KMS-11 (cell line): ENCODE measurements around the gene NCKAP5.

Source experiments
- H2AFZ ChIP-seq: fragments of 200-600 bp; sonication (generic); 2 replicates; pipeline ENCODE4 v1.6.1; 2016; ENCODE audit warnings: antibody characterized with exemption, mixed run types, low read depth
- H3K27ac ChIP-seq: fragments of 200-600 bp; sonication (generic); 2 replicates; pipeline ENCODE4 v1.6.1; 2016; ENCODE audit warnings: mild to moderate bottlenecking, mixed run types
- H3K27me3 ChIP-seq: fragments of 200-600 bp; sonication (generic); 2 replicates; pipeline ENCODE4 v1.6.1; 2017; ENCODE audit warnings: mild to moderate bottlenecking, low read depth, mixed run types, moderate library complexity; ENCODE audit not compliant: insufficient read depth
- H3K36me3 ChIP-seq: fragments of 200-600 bp; sonication (generic); 2 replicates; pipeline ENCODE4 v1.6.1; 2017; ENCODE audit warnings: mild to moderate bottlenecking, mixed run types; ENCODE audit not compliant: insufficient read depth
- H3K4me1 ChIP-seq: fragments of 200-600 bp; sonication (generic); 2 replicates; pipeline ENCODE4 v1.6.1; 2016; ENCODE audit warnings: mild to moderate bottlenecking, low read depth, mixed run types; ENCODE audit not compliant: poor library complexity, severe bottlenecking
- H3K4me2 ChIP-seq: fragments of 200-600 bp; sonication (generic); 2 replicates; pipeline ENCODE4 v1.7.0; 2016; ENCODE audit warnings: mild to moderate bottlenecking, mixed run types
- H3K4me3 ChIP-seq: fragments of 200-600 bp; sonication (generic); IDR thresholded peaks from 2 replicates; pipeline ENCODE4 v1.6.1; 2017; ENCODE audit warnings: low read depth, low read length, mixed read lengths; ENCODE audit not compliant: insufficient read depth
- H3K79me2 ChIP-seq: fragments of 200-600 bp; sonication (generic); 2 replicates; pipeline ENCODE4 v1.6.1; 2016; ENCODE audit warnings: low read depth, mixed run types; ENCODE audit not compliant: insufficient read depth
- H3K9ac ChIP-seq: fragments of 200-600 bp; sonication (generic); 2 replicates; pipeline ENCODE4 v1.6.1; 2016; ENCODE audit warnings: mild to moderate bottlenecking, mixed run types
- H4K20me1 ChIP-seq: fragments of 200-600 bp; sonication (generic); 2 replicates; pipeline ENCODE4 v1.6.1; 2016; ENCODE audit warnings: mild to moderate bottlenecking, mixed run types; ENCODE audit not compliant: insufficient read depth
- TF ChIP-seq, protein P1 (sequence below): fragments of 200-600 bp; sonication (generic); conservative IDR thresholded peaks from 2 replicates; pipeline ENCODE4 v1.6.1; 2017; ENCODE audit warnings: low read depth, mild to moderate bottlenecking, antibody characterized with exemption, low read length, moderate library complexity, mixed read lengths

Gene NCKAP5

DNA sequence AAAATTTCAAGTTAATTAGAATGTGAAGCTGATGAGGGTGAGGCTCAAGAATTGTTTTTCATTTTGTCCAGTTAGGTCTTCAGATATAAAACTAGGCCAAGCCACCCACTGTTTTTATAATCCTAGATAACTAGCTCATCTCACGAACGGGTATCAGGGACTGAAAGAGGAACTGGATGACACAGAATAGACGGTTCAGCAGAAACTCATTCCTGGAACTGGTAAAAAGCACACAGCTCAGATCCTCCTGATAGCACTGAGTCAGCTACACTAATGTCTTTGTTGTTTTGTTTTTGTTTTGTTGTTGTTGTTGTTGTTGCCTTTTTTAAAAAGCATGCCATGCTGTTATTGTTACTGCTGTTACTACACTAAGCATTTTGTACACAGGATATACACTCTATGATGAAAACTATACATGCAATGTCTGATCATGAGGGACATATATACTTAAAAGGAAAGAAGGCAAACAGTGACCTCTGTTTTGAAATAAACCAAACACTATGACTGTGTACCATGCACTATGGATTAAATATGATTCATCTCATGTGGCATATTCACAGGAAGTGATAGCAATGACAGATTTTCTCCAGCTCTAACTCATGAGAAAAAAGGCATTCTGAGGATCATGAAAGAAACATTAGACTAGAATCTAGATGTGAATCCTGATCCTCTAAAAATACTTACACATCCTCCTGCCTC lies 437.6 kb downstream of the NCKAP5 start:
- no peak overlapping the region for H2AFZ ChIP-seq

GRCh38 chr2:133124446-133124845 lies 443.8 kb downstream of the NCKAP5 start:
- no peaks in the 10 kb centered on the region for H3K4me1 ChIP-seq
- no peak overlapping the region for H3K4me2 ChIP-seq
- H4K20me1 ChIP-seq: no peaks in the 10 kb centered on the region
- no peak overlapping the region for H2AFZ ChIP-seq
- H3K4me3 ChIP-seq: no peak overlapping the region
- no peaks in the 10 kb centered on the region for H3K27me3 ChIP-seq
- no peaks in the 10 kb centered on the region for H3K79me2 ChIP-seq
- no peak overlapping the region for H3K27ac ChIP-seq
- TF ChIP-seq, protein P1, sequence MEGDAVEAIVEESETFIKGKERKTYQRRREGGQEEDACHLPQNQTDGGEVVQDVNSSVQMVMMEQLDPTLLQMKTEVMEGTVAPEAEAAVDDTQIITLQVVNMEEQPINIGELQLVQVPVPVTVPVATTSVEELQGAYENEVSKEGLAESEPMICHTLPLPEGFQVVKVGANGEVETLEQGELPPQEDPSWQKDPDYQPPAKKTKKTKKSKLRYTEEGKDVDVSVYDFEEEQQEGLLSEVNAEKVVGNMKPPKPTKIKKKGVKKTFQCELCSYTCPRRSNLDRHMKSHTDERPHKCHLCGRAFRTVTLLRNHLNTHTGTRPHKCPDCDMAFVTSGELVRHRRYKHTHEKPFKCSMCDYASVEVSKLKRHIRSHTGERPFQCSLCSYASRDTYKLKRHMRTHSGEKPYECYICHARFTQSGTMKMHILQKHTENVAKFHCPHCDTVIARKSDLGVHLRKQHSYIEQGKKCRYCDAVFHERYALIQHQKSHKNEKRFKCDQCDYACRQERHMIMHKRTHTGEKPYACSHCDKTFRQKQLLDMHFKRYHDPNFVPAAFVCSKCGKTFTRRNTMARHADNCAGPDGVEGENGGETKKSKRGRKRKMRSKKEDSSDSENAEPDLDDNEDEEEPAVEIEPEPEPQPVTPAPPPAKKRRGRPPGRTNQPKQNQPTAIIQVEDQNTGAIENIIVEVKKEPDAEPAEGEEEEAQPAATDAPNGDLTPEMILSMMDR: no peak
- H3K36me3 ChIP-seq: no peaks in the 10 kb centered on the region
- H3K9ac ChIP-seq: no peak overlapping the region

More for the DNA sequence above, 437.6 kb downstream of the NCKAP5 start:
- Histone ChIP-seq H3K4me1 (no peaks in the 10 kb centered on the region), H3K36me3 (no peaks in the 10 kb centered on the region), H3K4me2 (no peak overlapping the region), H3K9ac (no peak overlapping the region), H4K20me1 (no peaks in the 10 kb centered on the region), H3K27ac (no peak overlapping the region), H3K27me3 (no peaks in the 10 kb centered on the region), H3K79me2 (no peaks in the 10 kb centered on the region), H3K4me3 (no peak overlapping the region)
- TF ChIP-seq, protein P1: no peak

GRCh38 chr2:133123904-133124303 lies 444.4 kb downstream of the NCKAP5 start:
- H3K27me3 ChIP-seq: no peaks in the 10 kb centered on the region
- no peak overlapping the region for H3K4me3 ChIP-seq
- TF ChIP-seq, protein P1: no peak
- H2AFZ ChIP-seq: no peak overlapping the region
- H3K79me2 ChIP-seq: no peaks in the 10 kb centered on the region
- no peak overlapping the region for H3K9ac ChIP-seq
- H3K36me3 ChIP-seq: no peaks in the 10 kb centered on the region
- H4K20me1 ChIP-seq: no peaks in the 10 kb centered on the region
- H3K4me1 ChIP-seq: no peaks in the 10 kb centered on the region
- no peak overlapping the region for H3K27ac ChIP-seq
- no peak overlapping the region for H3K4me2 ChIP-seq

DNA sequence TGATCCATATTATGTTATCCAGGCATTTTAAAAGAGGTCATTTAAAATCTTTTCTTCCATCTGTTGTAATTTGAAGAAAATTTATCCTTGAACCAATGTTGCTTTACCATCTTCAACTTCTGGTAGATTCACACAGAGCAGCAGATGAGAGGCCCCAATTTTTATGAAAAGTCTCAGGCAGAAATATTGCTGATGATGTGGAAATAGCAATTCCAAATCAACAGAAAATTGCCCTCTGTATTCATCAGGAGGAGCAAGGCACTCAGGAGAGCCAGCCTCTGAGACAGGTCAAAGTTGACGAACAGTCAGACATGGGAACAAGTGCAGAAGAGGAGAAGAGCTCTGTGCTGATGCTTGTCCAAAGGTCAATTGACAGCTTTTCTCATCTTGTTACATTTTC lies 444.9 kb downstream of the NCKAP5 start:
- TF ChIP-seq, protein P1: no peak

More for the DNA sequence above, 444.9 kb downstream of the NCKAP5 start:
- no peak overlapping the region for H3K4me3 ChIP-seq
- no peaks in the 10 kb centered on the region for H3K4me1 ChIP-seq
- H3K27ac ChIP-seq: no peak overlapping the region
- H3K36me3 ChIP-seq: no peaks in the 10 kb centered on the region
- no peaks in the 10 kb centered on the region for H4K20me1 ChIP-seq
- no peak overlapping the region for H3K4me2 ChIP-seq
- no peak overlapping the region for H3K9ac ChIP-seq
- H3K79me2 ChIP-seq: no peaks in the 10 kb centered on the region
- no peaks in the 10 kb centered on the region for H3K27me3 ChIP-seq
- H2AFZ ChIP-seq: no peak overlapping the region
